GM12864 (cell line): Measurements from ENCODE around the gene TRIM24.

Source experiments
- DNase-seq: peaks from one replicate; pipeline ENCODE4 v3.0.0-alpha.2; 2011; ENCODE audit warnings: low read depth
- H3K4me3 ChIP-seq: 2 replicates; pipeline ENCODE4 v1.5.1; 2011; ENCODE audit warnings: mild to moderate bottlenecking, low read depth, low read length, control low read depth
- TF ChIP-seq, protein P1 (sequence below): IDR thresholded peaks from 2 replicates; pipeline ENCODE4 v1.5.1; 2011; ENCODE audit warnings: low read depth, mild to moderate bottlenecking, moderate library complexity, low read length, control low read depth, inconsistent platforms; ENCODE audit errors: missing control alignments

The TRIM24 gene

DNA sequence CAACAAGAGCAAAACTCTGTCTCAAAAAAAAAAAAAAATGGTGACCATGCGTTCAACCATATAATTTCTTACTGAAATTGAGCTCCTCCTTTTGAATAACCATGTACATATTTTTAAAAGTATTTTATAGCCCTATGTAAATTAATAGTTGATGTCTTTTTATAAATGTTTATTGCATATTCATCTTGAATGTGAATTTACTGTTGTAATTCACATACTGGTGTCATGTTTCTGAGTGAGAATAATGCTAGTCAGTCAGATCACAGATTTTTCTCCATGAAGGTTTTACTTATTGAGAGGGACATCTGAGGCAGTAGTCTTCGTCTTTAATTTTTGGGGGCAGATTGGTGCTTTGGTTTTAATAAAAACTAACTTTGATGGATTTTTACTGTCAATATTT lies 128.9 kb downstream of the TRIM24 start:
- TF ChIP-seq, protein P1, sequence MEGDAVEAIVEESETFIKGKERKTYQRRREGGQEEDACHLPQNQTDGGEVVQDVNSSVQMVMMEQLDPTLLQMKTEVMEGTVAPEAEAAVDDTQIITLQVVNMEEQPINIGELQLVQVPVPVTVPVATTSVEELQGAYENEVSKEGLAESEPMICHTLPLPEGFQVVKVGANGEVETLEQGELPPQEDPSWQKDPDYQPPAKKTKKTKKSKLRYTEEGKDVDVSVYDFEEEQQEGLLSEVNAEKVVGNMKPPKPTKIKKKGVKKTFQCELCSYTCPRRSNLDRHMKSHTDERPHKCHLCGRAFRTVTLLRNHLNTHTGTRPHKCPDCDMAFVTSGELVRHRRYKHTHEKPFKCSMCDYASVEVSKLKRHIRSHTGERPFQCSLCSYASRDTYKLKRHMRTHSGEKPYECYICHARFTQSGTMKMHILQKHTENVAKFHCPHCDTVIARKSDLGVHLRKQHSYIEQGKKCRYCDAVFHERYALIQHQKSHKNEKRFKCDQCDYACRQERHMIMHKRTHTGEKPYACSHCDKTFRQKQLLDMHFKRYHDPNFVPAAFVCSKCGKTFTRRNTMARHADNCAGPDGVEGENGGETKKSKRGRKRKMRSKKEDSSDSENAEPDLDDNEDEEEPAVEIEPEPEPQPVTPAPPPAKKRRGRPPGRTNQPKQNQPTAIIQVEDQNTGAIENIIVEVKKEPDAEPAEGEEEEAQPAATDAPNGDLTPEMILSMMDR, result no peak
- no peak for DNase-seq
- no peak overlapping the region for H3K4me3 ChIP-seq

DNA sequence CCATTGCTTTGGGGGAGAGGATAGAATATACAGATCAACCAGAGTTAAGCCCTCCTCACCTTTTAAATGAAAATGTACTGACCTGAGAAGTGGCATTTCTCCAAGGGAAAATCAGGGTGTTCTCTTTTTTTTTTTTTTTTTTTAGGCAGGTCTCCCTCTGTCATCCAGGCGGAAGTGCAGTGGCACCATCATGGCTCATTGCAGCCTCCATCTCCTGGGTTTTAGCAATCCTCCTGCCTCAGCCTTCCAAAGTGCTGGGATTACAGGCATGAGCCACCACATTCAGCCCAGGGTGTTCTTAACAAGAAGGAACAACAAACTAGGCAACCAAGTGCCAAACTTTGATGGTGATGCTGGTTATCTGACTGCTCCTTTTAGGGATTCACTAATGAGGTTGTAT lies 130.1 kb downstream of the TRIM24 start:
- H3K4me3 ChIP-seq, result no peak overlapping the region
- no peak for DNase-seq
- TF ChIP-seq, protein P1, result no peak

- H3K4me3 ChIP-seq, result no peak overlapping the region
- TF ChIP-seq, protein P1, result no peak
- DNase-seq, result no peak
Measured at GRCh38 chr7:138595454-138595853, 135.4 kb downstream of the TRIM24 start.

- no peak for DNase-seq
- H3K4me3 ChIP-seq, result no peak overlapping the region
- TF ChIP-seq, protein P1, result no peak
Measured at GRCh38 chr7:138602451-138602850, 142.4 kb downstream of the TRIM24 start.

DNA sequence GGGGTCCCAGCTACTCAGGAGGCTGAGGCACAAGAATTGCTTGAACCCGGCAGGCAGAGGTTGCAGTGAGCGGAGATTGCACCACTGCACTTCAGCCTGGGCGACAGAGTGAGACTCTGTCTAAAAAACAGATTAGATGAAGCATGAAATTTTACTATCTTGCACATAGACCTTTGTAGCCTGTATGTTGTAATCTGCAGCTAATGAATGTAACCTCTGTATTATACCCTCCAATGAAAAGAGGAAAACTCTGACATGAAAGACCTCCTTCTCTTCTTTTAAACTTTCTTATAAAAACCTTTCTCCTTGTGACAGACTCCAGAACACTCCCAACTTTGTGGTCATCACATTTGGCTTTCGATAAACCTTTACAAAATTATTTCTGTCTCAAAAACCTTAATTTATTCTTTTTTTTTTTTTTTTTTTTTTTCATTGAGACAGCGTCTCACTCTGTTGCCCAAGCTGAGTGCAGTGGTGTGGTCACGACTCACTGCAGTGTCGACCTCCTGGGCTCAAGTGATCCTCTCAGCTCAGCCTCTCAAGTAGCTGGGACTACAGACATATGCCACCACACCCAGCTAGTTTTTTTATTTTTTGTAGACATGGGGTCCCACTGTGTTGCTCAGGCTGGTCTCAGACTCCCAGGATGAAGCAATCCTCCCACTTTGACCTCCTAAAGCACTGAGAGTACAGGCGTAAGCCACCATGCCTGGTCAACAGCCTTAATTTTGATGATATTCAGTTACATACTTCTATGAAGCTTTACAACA lies 143.7 kb downstream of the TRIM24 start:
- DNase-seq, result no peak
- no peak overlapping the region for H3K4me3 ChIP-seq
- TF ChIP-seq, protein P1, result no peak

- no peak for DNase-seq
- H3K4me3 ChIP-seq, result no peak overlapping the region
- TF ChIP-seq, protein P1, result no peak
Measured at GRCh38 chr7:138606236-138606635, 146.2 kb downstream of the TRIM24 start.
